SK-N-MC (cell line): ENCODE data around the gene FAM3A.
A peak's percentile ranks its signal among the peaks of the same experiment; 100 is the strongest.
"Not testable (repeated sequence)": the region's sequence is repeated elsewhere in the genome, so short reads cannot be mapped to it uniquely, and the experiment has no call there.

Experiments
- DNase-seq: peaks from one replicate; pipeline ENCODE4 v3.0.0-alpha.2; 2011; ENCODE audit warnings: low read depth, low spot score
- H3K27ac ChIP-seq: fragments of 200-600 bp; sonication (generic); 2 replicates; pipeline ENCODE4 v1.5.1; 2016; ENCODE audit warnings: mixed run types
- H3K36me3 ChIP-seq: fragments of 200-600 bp; sonication (generic); 2 replicates; pipeline ENCODE4 v1.6.1; 2017; ENCODE audit warnings: antibody characterized with exemption, low read length, mixed read lengths; ENCODE audit not compliant: insufficient read depth
- H3K4me3 ChIP-seq: fragments of 200-600 bp; sonication (generic); 2 replicates; pipeline ENCODE4 v1.5.1; 2016
- H3K9ac ChIP-seq: fragments of 200-600 bp; sonication (generic); 2 replicates; pipeline ENCODE4 v1.8.0; 2017; ENCODE audit warnings: mixed run types, mixed read lengths; ENCODE audit not compliant: insufficient read length
- H3K9me3 ChIP-seq: fragments of 200-600 bp; sonication (generic); 2 replicates; pipeline ENCODE4 v1.6.1; 2017; ENCODE audit warnings: low read depth, mild to moderate bottlenecking, antibody characterized with exemption, low read length, moderate library complexity, mixed read lengths
- EZH2 ChIP-seq: fragments of 200-600 bp; sonication (generic); IDR thresholded peaks from one replicate; pipeline ENCODE4 v1.6.1; 2017; ENCODE audit warnings: antibody characterized with exemption
- FOXP2 ChIP-seq: optimal IDR thresholded peaks from 2 replicates; pipeline ENCODE3; 2011; ENCODE audit warnings: mild to moderate bottlenecking, moderate library complexity; ENCODE audit not compliant: insufficient read depth; ENCODE audit errors: extremely low read length, control extremely low read depth
- POLR2AphosphoS5 ChIP-seq: IDR thresholded peaks from 2 replicates; pipeline ENCODE4 v1.6.1; 2012; ENCODE audit warnings: mild to moderate bottlenecking, low read depth, low read length, borderline replicate concordance

The FAM3A gene

GRCh38 chrX:154515966-154516655 lies at the start of gene FAM3A:
Gene FAM3A (minus strand): TSS chrX:154516232. CDS start chrX:154515772, 460 bp downstream.
- Histone ChIP-seq H3K4me3 (peak within 1 kb of the TSS; percentile 81), H3K36me3 (no peaks in the 10 kb centered on the region), H3K9me3 (no peaks in the 10 kb centered on the region), H3K9ac (peak within 1 kb of the TSS; percentile 89), H3K27ac (peak within 1 kb of the TSS; percentile 94)
- TF ChIP-seq POLR2AphosphoS5 (peak; percentile 89), FOXP2 (no peak), EZH2 (no peak)
- peak; percentile 16 for DNase-seq

DNA sequence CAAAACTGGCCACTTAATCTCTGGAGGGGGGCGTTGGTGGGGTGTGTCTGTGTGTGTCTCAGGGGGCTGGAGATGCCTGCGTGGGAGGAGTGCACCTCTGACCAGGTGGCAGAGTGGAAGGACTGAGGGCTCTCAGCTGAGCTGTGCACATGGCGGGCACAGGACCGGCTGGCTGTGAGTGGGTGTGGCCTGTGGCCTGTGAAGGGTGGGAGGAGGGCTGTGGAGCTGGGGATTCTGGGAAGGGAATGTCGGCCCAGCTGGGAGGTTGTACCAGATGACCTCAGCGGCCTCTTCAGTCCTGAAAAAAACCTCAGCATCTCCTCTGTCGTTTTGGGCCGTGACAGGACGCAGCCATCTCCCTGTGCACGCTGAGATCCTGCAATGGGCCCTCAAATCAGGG lies 46.3 kb upstream of the FAM3A start:
- not testable (repeated sequence) for H3K36me3 ChIP-seq, H3K9me3 ChIP-seq, DNase-seq, H3K27ac ChIP-seq, H3K9ac ChIP-seq, H3K4me3 ChIP-seq

DNA sequence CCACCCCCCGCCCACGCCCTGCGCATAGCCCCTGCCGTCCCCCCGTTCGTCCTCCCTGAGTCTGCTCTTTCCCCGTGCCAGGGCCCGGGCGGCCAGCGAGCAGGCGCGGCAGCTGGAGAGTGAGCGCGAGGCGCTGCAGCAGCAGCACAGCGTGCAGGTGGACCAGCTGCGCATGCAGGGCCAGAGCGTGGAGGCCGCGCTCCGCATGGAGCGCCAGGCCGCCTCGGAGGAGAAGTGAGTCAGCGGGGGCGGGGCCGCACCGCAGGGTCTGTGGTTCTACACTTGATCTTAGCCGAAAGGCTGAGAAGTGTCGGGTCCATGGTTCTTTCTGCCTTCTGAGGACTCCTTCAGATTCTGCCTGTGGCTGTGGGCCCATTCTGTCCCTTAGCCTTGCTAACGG lies 44.3 kb upstream of the FAM3A start:
- not testable (repeated sequence) for H3K4me3 ChIP-seq, H3K36me3 ChIP-seq, DNase-seq, H3K9ac ChIP-seq, H3K27ac ChIP-seq, H3K9me3 ChIP-seq

GRCh38 chrX:154558896-154559295 lies 42.9 kb upstream of the FAM3A start:
- H3K36me3 ChIP-seq, H3K27ac ChIP-seq, H3K9me3 ChIP-seq, H3K9ac ChIP-seq, DNase-seq, H3K4me3 ChIP-seq: not testable (repeated sequence)

DNA sequence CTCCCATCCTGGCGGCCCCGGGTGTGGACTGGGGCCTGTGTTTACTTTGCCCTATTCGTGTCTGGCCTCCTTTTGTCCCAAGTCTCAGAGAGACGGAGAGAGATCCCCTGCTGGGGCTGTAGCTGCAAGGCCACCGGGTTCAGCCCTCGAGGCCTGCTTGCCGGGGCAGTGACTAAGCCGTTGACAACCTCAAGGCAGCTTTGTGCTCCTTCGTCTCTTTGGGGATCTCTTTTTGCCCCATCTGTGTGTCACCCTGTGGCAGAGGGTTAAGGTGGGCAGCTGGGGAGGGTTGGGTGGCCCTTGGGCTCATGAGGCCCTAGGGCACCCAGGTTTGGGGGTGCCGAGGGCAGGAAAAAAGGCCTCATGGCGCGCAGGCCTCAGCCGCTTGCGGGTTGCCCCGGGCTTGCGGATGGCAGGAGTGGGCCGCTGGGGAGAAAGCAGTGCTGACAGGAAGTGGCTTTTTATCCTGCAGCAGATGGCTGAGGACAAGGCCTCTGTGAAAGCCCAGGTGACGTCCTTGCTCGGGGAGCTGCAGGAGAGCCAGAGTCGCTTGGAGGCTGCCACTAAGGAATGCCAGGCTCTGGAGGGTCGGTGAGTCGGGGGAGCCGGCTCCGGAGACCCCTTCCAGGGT lies 42.1 kb upstream of the FAM3A start:
- not testable (repeated sequence) for H3K9me3 ChIP-seq, H3K4me3 ChIP-seq, H3K36me3 ChIP-seq, H3K9ac ChIP-seq, DNase-seq, H3K27ac ChIP-seq

- not testable (repeated sequence) for H3K9me3 ChIP-seq, H3K36me3 ChIP-seq, DNase-seq, H3K9ac ChIP-seq, H3K4me3 ChIP-seq, H3K27ac ChIP-seq
These were observed 36.2 kb upstream of the FAM3A start for GRCh38 chrX:154552112-154552806.

DNA sequence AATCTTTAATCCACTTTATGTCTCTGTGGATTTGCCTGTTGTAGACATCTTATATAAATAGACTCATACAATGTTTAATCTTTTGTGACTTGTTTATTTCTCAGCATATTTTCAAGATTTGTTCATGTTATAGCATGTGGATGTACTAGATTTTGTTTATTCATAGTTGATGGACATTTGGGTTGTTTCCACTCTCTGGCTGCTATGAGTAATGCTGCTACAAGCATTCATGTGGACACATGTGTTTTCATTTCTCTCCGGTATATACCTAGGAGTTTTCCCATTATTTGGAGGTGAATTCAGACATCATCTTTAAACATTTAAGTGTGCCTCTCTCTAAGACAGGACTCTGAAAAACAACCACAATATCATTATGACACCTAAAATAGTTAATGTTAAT lies 33.7 kb upstream of the FAM3A start:
- H3K9ac ChIP-seq = no peak overlapping the region
- peaks cover 5% of the 10 kb centered on the region; the same call in 1 of the 2 replicates for H3K36me3 ChIP-seq
- no peaks in the 10 kb centered on the region for H3K9me3 ChIP-seq
- TF ChIP-seq EZH2 (no peak), POLR2AphosphoS5 (no peak), FOXP2 (no peak)
- DNase-seq = no peak
- no peak overlapping the region for H3K4me3 ChIP-seq
- H3K27ac ChIP-seq = no peak overlapping the region

DNA sequence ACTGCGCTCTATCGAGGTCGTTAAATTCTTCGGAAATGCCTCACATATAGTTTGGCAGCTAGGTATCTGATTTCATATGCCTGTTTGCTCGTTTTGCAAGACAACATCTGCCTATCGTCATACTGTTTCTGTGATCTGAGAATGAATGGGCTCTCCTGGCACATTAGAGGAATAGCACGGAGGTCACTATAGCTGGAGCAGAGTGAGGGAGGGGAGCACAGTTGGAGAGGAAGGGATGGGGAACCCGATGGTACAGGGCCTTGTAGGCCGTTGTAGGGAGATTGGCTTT lies 31.9 kb upstream of the FAM3A start:
- Histone ChIP-seq H3K4me3 (peak overlapping the region; percentile 87), H3K9me3 (no peaks in the 10 kb centered on the region), H3K9ac (peak overlapping the region; percentile 89), H3K36me3 (peaks cover 6% of the 10 kb centered on the region; the same call in 1 of the 2 replicates), H3K27ac (peak overlapping the region; percentile 95)
- TF ChIP-seq POLR2AphosphoS5 (no peak), EZH2 (no peak), FOXP2 (no peak)
- no peak for DNase-seq

DNA sequence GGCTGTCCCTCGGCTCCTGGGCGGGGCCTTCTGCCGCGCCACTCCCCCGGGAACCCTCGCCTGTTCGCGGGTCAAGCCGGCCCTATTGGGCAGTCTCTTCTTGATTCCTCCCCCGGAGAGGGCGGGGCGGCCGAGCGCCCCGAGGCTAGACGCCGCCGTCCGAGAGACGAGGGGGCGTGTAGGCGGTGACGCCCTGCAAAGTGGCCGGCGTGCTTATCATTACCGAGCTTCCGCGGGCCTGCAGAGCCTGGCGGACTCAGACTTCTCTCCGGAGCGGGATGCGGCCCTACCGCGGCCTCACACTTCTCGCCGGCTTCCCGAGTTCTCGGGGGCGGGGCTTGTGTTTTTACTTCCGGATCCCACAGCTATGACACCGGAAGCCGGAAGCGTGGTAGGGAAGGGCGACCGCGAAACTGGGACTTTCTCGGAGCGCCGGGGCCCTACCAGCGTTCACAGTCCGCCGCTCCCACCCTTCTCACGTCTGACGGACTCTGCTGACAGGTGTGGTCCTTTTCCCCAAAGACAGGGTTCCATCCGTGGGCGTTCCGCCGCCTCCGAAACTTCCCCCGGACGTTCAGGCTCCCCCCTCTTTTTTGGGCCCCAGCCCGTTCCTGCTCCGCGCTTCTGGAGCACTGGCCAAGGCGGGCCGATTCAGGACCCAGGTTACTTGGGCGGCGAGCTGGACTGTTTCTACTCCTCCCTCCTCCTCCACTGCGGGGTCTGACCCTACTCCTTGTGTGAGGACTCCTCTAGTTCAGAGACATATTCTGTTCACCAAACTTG lies 31.4 kb upstream of the FAM3A start, which contains the start of gene IKBKG:
IKBKG (plus strand) TSS at position 376 of the 783 bp plus-strand sequence. CDS start 4,383 bp downstream, outside the sequence.
- Histone ChIP-seq H3K4me3 (peak within 1 kb of the TSS; percentile 87), H3K9me3 (no peaks in the 10 kb centered on the region), H3K9ac (peak within 1 kb of the TSS; percentile 89), H3K36me3 (peaks cover 5% of the 10 kb centered on the region; the same call in 1 of the 2 replicates), H3K27ac (peak within 1 kb of the TSS; percentile 95)
- TF ChIP-seq EZH2 = no peak
- no peak for TF ChIP-seq FOXP2
- peak; percentile 42; the same call in 1 of the 2 replicates for TF ChIP-seq POLR2AphosphoS5
- no peak for DNase-seq
